Hematopoietic multipotent progenitor cell (in vitro differentiated cells): ENCODE results near the gene TIGD7. TPM values are rescaled to one million over a fixed set of nuclear protein-coding genes. Genes with fewer than 3 reads are reported as not detected.

Source experiments
- DNase-seq, 3 donors: peaks; one replicate each; pipeline ENCODE4 v3.0.0-alpha.2; 2011 to 2015; ENCODE audit warnings: low read depth in 2 of 3, low spot score in 2 of 3
- total RNA-seq: library from RNA; depleted of rRNA; stranded (reverse); fragments of >200 nt; gene quantifications from one replicate; pipeline ENCODE4 v1.2.3, GENCODE V29; 2012

The TIGD7 gene
- 5.7 TPM for total RNA-seq

GRCh38 chr16:3305109-3306068 is at the start of gene TIGD7, which contains the start of gene ZNF75A:
Gene TIGD7, minus strand, starts transcription at chr16:3305430. Its CDS starts 4,816 bp downstream, at chr16:3300614.
Gene ZNF75A, plus strand, starts transcription at chr16:3305497. Its CDS starts 2,932 bp downstream, at chr16:3308429.
- DNase-seq = peak; percentile 72 to 95 (median 95)

GRCh38 chr16:3349175-3349574 is 43.9 kb upstream of the TIGD7 start:
- no peak for DNase-seq

- DNase-seq = peak in 1 of 3 donors; percentile 39
These were observed 43.4 kb upstream of the TIGD7 start for GRCh38 chr16:3348547-3349167.

GRCh38 chr16:3347586-3347985 is 42.4 kb upstream of the TIGD7 start:
- no peak for DNase-seq

GRCh38 chr16:3346041-3346440 is 40.8 kb upstream of the TIGD7 start:
- no peak for DNase-seq

GRCh38 chr16:3328643-3329042 is 23.4 kb upstream of the TIGD7 start:
- DNase-seq = no peak

- no peak for DNase-seq
These were observed 22.9 kb upstream of the TIGD7 start for GRCh38 chr16:3328104-3328503.

GRCh38 chr16:3327514-3327913 is 22.3 kb upstream of the TIGD7 start:
- no peak for DNase-seq

GRCh38 chr16:3321816-3322215 is 16.6 kb upstream of the TIGD7 start:
- no peak for DNase-seq

GRCh38 chr16:3317315-3317999 is 12.2 kb upstream of the TIGD7 start:
- peak in 1 of 3 donors; percentile 40 for DNase-seq

- no peak for DNase-seq
These were observed 6.3 kb upstream of the TIGD7 start for GRCh38 chr16:3311496-3311895.

GRCh38 chr16:3306078-3306477 is 848 bp upstream of the TIGD7 start:
- DNase-seq = no peak

- DNase-seq = no peak
These were observed 860 bp downstream of the TIGD7 start for GRCh38 chr16:3304370-3304769.

GRCh38 chr16:3295783-3296182 is 9.4 kb downstream of the TIGD7 start:
- no peak for DNase-seq

- DNase-seq = no peak
These were observed 10.0 kb downstream of the TIGD7 start for GRCh38 chr16:3295209-3295608.

GRCh38 chr16:3292604-3293003 is 12.6 kb downstream of the TIGD7 start:
- no peak for DNase-seq

- no peak for DNase-seq
These were observed 15.1 kb downstream of the TIGD7 start for GRCh38 chr16:3289998-3290673.

GRCh38 chr16:3285131-3285530 is 20.1 kb downstream of the TIGD7 start:
- DNase-seq = no peak

GRCh38 chr16:3283543-3284447 is 21.4 kb downstream of the TIGD7 start:
- DNase-seq = no peak
